Measurements from ENCODE around the gene UNC13A. TPM values are rescaled to one million over a fixed set of nuclear protein-coding genes. Genes with fewer than 3 reads are reported as not detected.
"Not testable (repeated sequence)": the region's sequence is repeated elsewhere in the genome, so short reads cannot be mapped to it uniquely, and the experiment has no call there.

Gene UNC13A
- polyA plus RNA-seq, 3 donors = 0.01 TPM; not detected in 2

GRCh38 chr19:17594296-17594695 is 93.9 kb downstream of the UNC13A start:
- H2AFZ ChIP-seq (ENCODE audit: insufficient read depth, low read depth, low read length, poor library complexity, severe bottlenecking) = not testable (repeated sequence)
- WGBS (ENCODE audit: insufficient coverage) = 65% methylated on average over 6 of the region's 7 CpGs

GRCh38 chr19:17590866-17591265 is 97.3 kb downstream of the UNC13A start:
- Histone ChIP-seq H3K9ac (ENCODE audit: insufficient read depth, low read length, poor library complexity, severe bottlenecking) (no peak overlapping the region), H4K20me1 (ENCODE audit: insufficient read depth, low read length) (no peaks in the 10 kb centered on the region), H3K4me3 (replicated peaks in 1 of 3; ENCODE audit: low read depth in 2 of 3, low read length in 3 of 3) (no peak overlapping the region), H3K27me3 (ENCODE audit: control insufficient read depth in 2 of 2, insufficient read depth in 2 of 2, low read length in 2 of 2) (no peaks in the 10 kb centered on the region), H3K4me2 (replicated peaks; ENCODE audit: extremely low read depth, low read length, poor library complexity, severe bottlenecking) (no peak overlapping the region), H3K36me3 (replicated peaks in 1 of 2; ENCODE audit: control insufficient read depth in 1 of 2, insufficient read depth in 2 of 2, low read length in 2 of 2) (no peaks in the 10 kb centered on the region), H3K9me3 (replicated peaks in 1 of 2; ENCODE audit: control insufficient read depth in 1 of 2, insufficient read depth in 1 of 2, low read length in 2 of 2) (no peaks in the 10 kb centered on the region), H3K4me1 (ENCODE audit: control insufficient read depth in 1 of 2, insufficient read depth in 2 of 2, low read length in 2 of 2) (no peaks in the 10 kb centered on the region), H3K79me2 (ENCODE audit: insufficient read depth, low read length) (no peaks in the 10 kb centered on the region), H3K27ac (ENCODE audit: low read depth in 1 of 2, low read length in 2 of 2) (no peak overlapping the region), H2AFZ (ENCODE audit: insufficient read depth, low read depth, low read length, poor library complexity, severe bottlenecking) (no peak overlapping the region)
- Mint-ChIP-seq H3K27ac (no peak overlapping the region), H3K36me3 (no peaks in the 10 kb centered on the region), H3K4me1 (no peaks in the 10 kb centered on the region), H3K4me3 (no peak overlapping the region), H3K9me3 (peaks cover 0 to 2% (median 0%) of the 10 kb centered on the region in 7 donors), H3K27me3 (ENCODE audit: low read depth in 3 of 3) (peaks cover 0 to 9% (median 3%) of the 10 kb centered on the region in 3 donors)
- intact Hi-C loops (cut with micrococcal nuclease) = no loop called here
- no CpG with 5 or more reads among the region's 1 CpG for WGBS (ENCODE audit: insufficient coverage)
- TF ChIP-seq CTCF (IDR thresholded peaks at IDR 0.05) = no peak
- no peak for DNase-seq

More at GRCh38 chr19:17594296-17594695, 93.9 kb downstream of the UNC13A start:
- H3K4me1 ChIP-seq (ENCODE audit: control insufficient read depth in 1 of 2, insufficient read depth in 2 of 2, low read length in 2 of 2); intact Hi-C loops (cut with micrococcal nuclease); H3K27me3 ChIP-seq (ENCODE audit: control insufficient read depth in 2 of 2, insufficient read depth in 2 of 2, low read length in 2 of 2); H3K9me3 ChIP-seq (replicated peaks in 1 of 2; ENCODE audit: control insufficient read depth in 1 of 2, insufficient read depth in 1 of 2, low read length in 2 of 2); H3K9me3 Mint-ChIP-seq; H3K4me1 Mint-ChIP-seq; H4K20me1 ChIP-seq (ENCODE audit: insufficient read depth, low read length); H3K36me3 ChIP-seq (replicated peaks in 1 of 2; ENCODE audit: control insufficient read depth in 1 of 2, insufficient read depth in 2 of 2, low read length in 2 of 2); DNase-seq; H3K36me3 Mint-ChIP-seq; H3K27ac ChIP-seq (ENCODE audit: low read depth in 1 of 2, low read length in 2 of 2); H3K27ac Mint-ChIP-seq; H3K79me2 ChIP-seq (ENCODE audit: insufficient read depth, low read length); H3K9ac ChIP-seq (ENCODE audit: insufficient read depth, low read length, poor library complexity, severe bottlenecking); H3K4me3 Mint-ChIP-seq; H3K27me3 Mint-ChIP-seq (ENCODE audit: low read depth in 3 of 3); H3K4me2 ChIP-seq (replicated peaks; ENCODE audit: extremely low read depth, low read length, poor library complexity, severe bottlenecking); H3K4me3 ChIP-seq (replicated peaks in 1 of 3; ENCODE audit: low read depth in 2 of 3, low read length in 3 of 3): not testable (repeated sequence)

- Histone ChIP-seq H4K20me1 (ENCODE audit: insufficient read depth, low read length) (peaks cover 27% of the 10 kb centered on the region), H3K36me3 (replicated peaks in 1 of 2; ENCODE audit: control insufficient read depth in 1 of 2, insufficient read depth in 2 of 2, low read length in 2 of 2) (peaks cover 26 to 27% of the 10 kb centered on the region in 2 donors)
- H3K27me3 ChIP-seq (ENCODE audit: control insufficient read depth in 2 of 2, insufficient read depth in 2 of 2, low read length in 2 of 2); H3K9me3 Mint-ChIP-seq; H2AFZ ChIP-seq (ENCODE audit: insufficient read depth, low read depth, low read length, poor library complexity, severe bottlenecking); H3K9ac ChIP-seq (ENCODE audit: insufficient read depth, low read length, poor library complexity, severe bottlenecking); H3K9me3 ChIP-seq (replicated peaks in 1 of 2; ENCODE audit: control insufficient read depth in 1 of 2, insufficient read depth in 1 of 2, low read length in 2 of 2); H3K4me1 ChIP-seq (ENCODE audit: control insufficient read depth in 1 of 2, insufficient read depth in 2 of 2, low read length in 2 of 2); H3K27me3 Mint-ChIP-seq (ENCODE audit: low read depth in 3 of 3); DNase-seq; H3K4me3 ChIP-seq (replicated peaks in 1 of 3; ENCODE audit: low read depth in 2 of 3, low read length in 3 of 3); H3K4me1 Mint-ChIP-seq; H3K4me3 Mint-ChIP-seq; H3K79me2 ChIP-seq (ENCODE audit: insufficient read depth, low read length); H3K27ac Mint-ChIP-seq; H3K27ac ChIP-seq (ENCODE audit: low read depth in 1 of 2, low read length in 2 of 2); intact Hi-C loops (cut with micrococcal nuclease); H3K4me2 ChIP-seq (replicated peaks; ENCODE audit: extremely low read depth, low read length, poor library complexity, severe bottlenecking): not testable (repeated sequence)
- 100% methylated on average over 1 of the region's 7 CpGs for WGBS (ENCODE audit: insufficient coverage)
- peaks cover 25 to 27% of the 10 kb centered on the region in 2 donors for H3K36me3 Mint-ChIP-seq
Measured at GRCh38 chr19:17585395-17585794, 102.8 kb downstream of the UNC13A start.

All from CD14-positive monocyte (primary cell).